SH-SY5Y (cell line): ENCODE measurements around the gene PLCL1.

ENCODE experiments used
- GATA2 ChIP-seq: IDR thresholded peaks from 2 replicates; pipeline ENCODE4 v1.6.1; 2011; ENCODE audit warnings: mild to moderate bottlenecking, low read depth, low read length
- GATA3 ChIP-seq: IDR thresholded peaks from 2 replicates; pipeline ENCODE4 v1.6.1; 2011; ENCODE audit warnings: low read depth, mild to moderate bottlenecking, low read length, moderate library complexity

The PLCL1 gene

GRCh38 chr2:198135481-198135934, 331.1 kb downstream of the PLCL1 start:
- TF ChIP-seq GATA3: no peak
- peak; percentile 39; the same call in 1 of the 2 replicates for TF ChIP-seq GATA2

- TF ChIP-seq GATA3: no peak
- TF ChIP-seq GATA2: no peak
Observed at GRCh38 chr2:198136142-198136541, 331.7 kb downstream of the PLCL1 start.

- TF ChIP-seq GATA3 (no peak), GATA2 (no peak)
Observed at GRCh38 chr2:198137733-198138132, 333.3 kb downstream of the PLCL1 start.

- TF ChIP-seq GATA3 (no peak), GATA2 (no peak)
Observed at GRCh38 chr2:198141726-198142125, 337.3 kb downstream of the PLCL1 start.

- TF ChIP-seq GATA3: no peak
- TF ChIP-seq GATA2: peak; percentile 56; the same call in 1 of the 2 replicates
Observed at GRCh38 chr2:198143156-198143555, 338.8 kb downstream of the PLCL1 start.

GRCh38 chr2:198143793-198144192, 339.4 kb downstream of the PLCL1 start:
- TF ChIP-seq GATA3 (no peak), GATA2 (no peak)

GRCh38 chr2:198144660-198145059, 340.3 kb downstream of the PLCL1 start:
- TF ChIP-seq GATA3 (peak; percentile 96), GATA2 (peak; percentile 99)

GRCh38 chr2:198146346-198146940, 342.1 kb downstream of the PLCL1 start:
- TF ChIP-seq GATA3 (no peak), GATA2 (no peak)

GRCh38 chr2:198157314-198157713, 352.9 kb downstream of the PLCL1 start:
- TF ChIP-seq GATA3 (no peak), GATA2 (no peak)

GRCh38 chr2:198161151-198161550, 356.8 kb downstream of the PLCL1 start:
- TF ChIP-seq GATA2 (no peak), GATA3 (no peak)

- TF ChIP-seq GATA2 (no peak), GATA3 (no peak)
Observed at GRCh38 chr2:198162276-198162675, 357.9 kb downstream of the PLCL1 start.

GRCh38 chr2:198164843-198165242, 360.4 kb downstream of the PLCL1 start:
- TF ChIP-seq GATA2 (no peak), GATA3 (no peak)

GRCh38 chr2:198165289-198165688, 360.9 kb downstream of the PLCL1 start:
- TF ChIP-seq GATA2: no peak
- no peak for TF ChIP-seq GATA3

GRCh38 chr2:198167346-198167745, 363.0 kb downstream of the PLCL1 start:
- TF ChIP-seq GATA2 (no peak), GATA3 (no peak)

GRCh38 chr2:198168651-198169050, 364.3 kb downstream of the PLCL1 start:
- no peak for TF ChIP-seq GATA3
- TF ChIP-seq GATA2: no peak

- TF ChIP-seq GATA3 (no peak), GATA2 (no peak)
Observed at GRCh38 chr2:198173242-198173641, 368.8 kb downstream of the PLCL1 start.

- TF ChIP-seq GATA3: no peak
- no peak for TF ChIP-seq GATA2
Observed at GRCh38 chr2:198173864-198174263, 369.5 kb downstream of the PLCL1 start.

GRCh38 chr2:198175271-198175670, 370.9 kb downstream of the PLCL1 start:
- no peak for TF ChIP-seq GATA2
- TF ChIP-seq GATA3: no peak
